Measurements from ENCODE around the gene SCYGR7.
"Not testable (repeated sequence)": the region's sequence is repeated elsewhere in the genome, so short reads cannot be mapped to it uniquely, and the experiment has no call there.

SCYGR7 gene

DNA sequence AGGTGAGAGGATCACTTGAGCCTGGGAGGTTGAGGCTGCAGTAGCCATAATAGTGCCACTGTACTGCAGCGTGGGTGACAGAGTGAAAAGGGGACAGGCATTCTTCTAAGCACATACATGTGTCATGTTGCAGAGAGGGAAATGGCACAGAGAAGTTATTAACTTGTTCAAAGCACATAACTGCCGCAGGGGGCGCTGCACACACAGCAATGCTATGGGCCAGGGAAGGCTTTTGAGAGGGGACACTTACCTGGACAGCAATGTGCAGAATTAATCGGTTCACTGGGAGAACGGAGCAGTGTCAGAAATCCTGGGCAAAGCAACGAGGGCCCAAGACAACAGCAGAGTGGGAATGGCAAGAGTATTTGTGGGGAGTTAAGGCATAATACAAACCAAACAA is 19.9 kb downstream of the SCYGR7 start:
- Histone ChIP-seq H3F3A (ENCODE audit: low read depth) (no peaks in the 10 kb centered on the region), H3K4me3 (ENCODE audit: low read length, poor library complexity, severe bottlenecking) (no peak overlapping the region), H3K9ac (ENCODE audit: low read depth, low read length, poor library complexity, severe bottlenecking) (no peak overlapping the region), H3K36me3 (ENCODE audit: insufficient read depth, low read length) (no peaks in the 10 kb centered on the region), H3K4me2 (ENCODE audit: low read depth, low read length, poor library complexity, severe bottlenecking) (no peak overlapping the region), H3K9me2 (replicated peaks; ENCODE audit: low read depth, low read length) (no peaks in the 10 kb centered on the region), H3K4me1 (ENCODE audit: insufficient read depth, low read length, poor library complexity, severe bottlenecking) (no peaks in the 10 kb centered on the region), H4K20me1 (ENCODE audit: insufficient read depth, low read length, poor library complexity, severe bottlenecking) (no peaks in the 10 kb centered on the region), H3K79me2 (ENCODE audit: insufficient read depth, low read length) (no peaks in the 10 kb centered on the region), H3K27me3 (ENCODE audit: insufficient read depth, low read length, poor library complexity, severe bottlenecking) (no peaks in the 10 kb centered on the region), H2AFZ (ENCODE audit: low read length) (no peak overlapping the region), H3K9me3 (ENCODE audit: insufficient read depth, low read depth, low read length) (no peaks in the 10 kb centered on the region)
- TF ChIP-seq EZH2phosphoT487 (IDR thresholded peaks at IDR 0.05; ENCODE audit: borderline replicate concordance), result no peak
- TF ChIP-seq, protein P1, sequence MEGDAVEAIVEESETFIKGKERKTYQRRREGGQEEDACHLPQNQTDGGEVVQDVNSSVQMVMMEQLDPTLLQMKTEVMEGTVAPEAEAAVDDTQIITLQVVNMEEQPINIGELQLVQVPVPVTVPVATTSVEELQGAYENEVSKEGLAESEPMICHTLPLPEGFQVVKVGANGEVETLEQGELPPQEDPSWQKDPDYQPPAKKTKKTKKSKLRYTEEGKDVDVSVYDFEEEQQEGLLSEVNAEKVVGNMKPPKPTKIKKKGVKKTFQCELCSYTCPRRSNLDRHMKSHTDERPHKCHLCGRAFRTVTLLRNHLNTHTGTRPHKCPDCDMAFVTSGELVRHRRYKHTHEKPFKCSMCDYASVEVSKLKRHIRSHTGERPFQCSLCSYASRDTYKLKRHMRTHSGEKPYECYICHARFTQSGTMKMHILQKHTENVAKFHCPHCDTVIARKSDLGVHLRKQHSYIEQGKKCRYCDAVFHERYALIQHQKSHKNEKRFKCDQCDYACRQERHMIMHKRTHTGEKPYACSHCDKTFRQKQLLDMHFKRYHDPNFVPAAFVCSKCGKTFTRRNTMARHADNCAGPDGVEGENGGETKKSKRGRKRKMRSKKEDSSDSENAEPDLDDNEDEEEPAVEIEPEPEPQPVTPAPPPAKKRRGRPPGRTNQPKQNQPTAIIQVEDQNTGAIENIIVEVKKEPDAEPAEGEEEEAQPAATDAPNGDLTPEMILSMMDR (conservative IDR thresholded peaks at IDR 0.05; ENCODE audit: low read length), result peak; percentile 36; the same call in 1 of the 2 replicates

DNA sequence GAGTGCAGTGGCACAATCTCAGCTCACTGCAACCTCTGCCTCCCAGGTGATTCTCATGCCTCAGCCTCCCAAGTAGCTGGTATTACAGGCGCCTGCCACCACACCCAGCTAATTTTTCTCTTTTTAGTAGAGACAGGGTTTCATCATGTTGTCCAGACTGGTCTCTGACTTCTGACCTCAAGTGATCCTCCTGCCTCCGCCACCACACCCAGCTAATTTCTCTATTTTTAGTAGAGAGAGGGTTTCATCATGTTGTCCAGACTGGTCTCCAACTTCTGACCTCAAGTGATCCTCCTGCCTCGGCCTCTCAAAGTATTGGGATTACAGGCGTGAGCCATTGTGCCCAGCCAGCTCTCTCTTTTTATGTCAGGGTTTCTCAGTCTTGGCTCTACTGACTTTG is 28.1 kb downstream of the SCYGR7 start:
- not testable (repeated sequence) for H3K27me3 ChIP-seq (ENCODE audit: insufficient read depth, low read length, poor library complexity, severe bottlenecking); H3K9ac ChIP-seq (ENCODE audit: low read depth, low read length, poor library complexity, severe bottlenecking); H4K20me1 ChIP-seq (ENCODE audit: insufficient read depth, low read length, poor library complexity, severe bottlenecking); H3K9me3 ChIP-seq (ENCODE audit: insufficient read depth, low read depth, low read length); H2AFZ ChIP-seq (ENCODE audit: low read length); H3K4me2 ChIP-seq (ENCODE audit: low read depth, low read length, poor library complexity, severe bottlenecking); H3K4me1 ChIP-seq (ENCODE audit: insufficient read depth, low read length, poor library complexity, severe bottlenecking); H3K9me2 ChIP-seq (replicated peaks; ENCODE audit: low read depth, low read length); H3K4me3 ChIP-seq (ENCODE audit: low read length, poor library complexity, severe bottlenecking); H3K36me3 ChIP-seq (ENCODE audit: insufficient read depth, low read length); H3K79me2 ChIP-seq (ENCODE audit: insufficient read depth, low read length); H3F3A ChIP-seq (ENCODE audit: low read depth)

DNA sequence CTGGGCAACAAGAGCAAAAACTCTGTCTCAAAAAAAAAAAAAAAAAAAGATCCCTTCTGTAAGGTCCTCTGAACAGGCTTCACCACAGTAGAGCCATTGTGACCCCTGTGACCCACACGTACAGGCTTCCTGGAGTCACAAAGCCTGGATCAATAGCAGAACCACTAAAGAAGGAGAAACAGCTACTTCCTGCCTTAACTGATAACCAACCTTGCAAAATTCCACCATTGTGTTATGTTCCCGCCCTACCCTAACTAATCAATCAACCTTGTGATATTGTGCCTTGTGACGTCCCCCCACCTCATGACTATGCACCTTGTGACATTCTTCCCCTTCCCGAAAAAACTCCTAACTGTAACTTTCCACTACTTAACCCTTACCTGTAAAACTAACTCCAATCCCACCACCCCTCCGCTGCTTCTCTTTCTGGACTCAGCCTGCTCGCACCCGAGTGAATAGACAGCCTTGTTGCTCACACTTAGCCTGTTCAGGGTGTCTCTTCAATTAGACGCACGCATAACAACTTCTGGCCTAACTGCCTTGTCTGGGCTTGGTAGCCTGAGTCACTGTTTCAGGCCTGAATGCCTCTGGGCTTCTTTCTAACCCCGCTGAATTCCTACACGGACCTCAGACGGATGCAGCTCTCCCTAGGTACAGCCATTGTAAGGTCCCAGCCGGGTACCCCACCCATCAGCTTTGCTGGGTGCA is 31.4 kb downstream of the SCYGR7 start:
- Histone ChIP-seq H3K36me3 (ENCODE audit: insufficient read depth, low read length) (no peaks in the 10 kb centered on the region), H2AFZ (ENCODE audit: low read length) (no peak overlapping the region), H3K9me3 (ENCODE audit: insufficient read depth, low read depth, low read length) (no peaks in the 10 kb centered on the region), H3K79me2 (ENCODE audit: insufficient read depth, low read length) (no peaks in the 10 kb centered on the region), H3K9me2 (replicated peaks; ENCODE audit: low read depth, low read length) (no peaks in the 10 kb centered on the region), H3K4me1 (ENCODE audit: insufficient read depth, low read length, poor library complexity, severe bottlenecking) (no peaks in the 10 kb centered on the region), H3F3A (ENCODE audit: low read depth) (no peaks in the 10 kb centered on the region), H3K4me2 (ENCODE audit: low read depth, low read length, poor library complexity, severe bottlenecking) (no peak overlapping the region), H3K9ac (ENCODE audit: low read depth, low read length, poor library complexity, severe bottlenecking) (no peak overlapping the region), H3K27me3 (ENCODE audit: insufficient read depth, low read length, poor library complexity, severe bottlenecking) (no peaks in the 10 kb centered on the region), H3K4me3 (ENCODE audit: low read length, poor library complexity, severe bottlenecking) (no peak overlapping the region), H4K20me1 (ENCODE audit: insufficient read depth, low read length, poor library complexity, severe bottlenecking) (no peaks in the 10 kb centered on the region)
- TF ChIP-seq, protein P1 (conservative IDR thresholded peaks at IDR 0.05; ENCODE audit: low read length), result no peak
- no peak for TF ChIP-seq EZH2phosphoT487 (IDR thresholded peaks at IDR 0.05; ENCODE audit: borderline replicate concordance)
